OCI-LY3 (cell line): Measurements from ENCODE around the gene CXXC5.

Experiments
- EZH2phosphoT487 ChIP-seq: fragments of 200-600 bp; shearing (Covaris generic); IDR thresholded peaks from 2 replicates; pipeline ENCODE4 v1.6.1; 2018; ENCODE audit warnings: antibody characterized with exemption, mixed run types, low read depth
- TF ChIP-seq, protein P1 (sequence below): fragments of 200-600, 300-600 bp; sonication (generic); IDR thresholded peaks from 2 replicates; pipeline ENCODE4 v1.5.1; 2014; ENCODE audit warnings: antibody characterized with exemption, low read length, low read depth

DNA sequence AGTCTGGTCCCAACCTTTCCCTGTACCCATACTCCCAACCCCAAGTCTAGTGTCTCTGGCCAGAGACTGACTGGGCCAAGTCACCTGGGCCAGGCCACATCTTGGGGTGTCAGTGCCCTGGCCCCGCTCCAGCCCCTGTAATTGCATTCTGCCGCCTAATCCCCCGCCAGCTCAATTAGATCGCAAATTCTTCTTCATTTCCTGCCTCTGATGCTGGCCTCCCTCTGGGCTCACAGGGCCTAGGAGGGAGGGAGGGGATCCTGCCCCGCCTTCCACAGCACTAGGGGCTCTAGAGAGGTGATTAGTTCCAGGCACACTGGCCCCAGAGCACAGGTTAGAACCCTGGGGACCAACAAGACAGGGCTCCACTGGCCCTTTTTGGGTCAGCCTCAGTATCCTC, 5.5 kb downstream of the CXXC5 start:
- TF ChIP-seq EZH2phosphoT487, result no peak
- TF ChIP-seq, protein P1, sequence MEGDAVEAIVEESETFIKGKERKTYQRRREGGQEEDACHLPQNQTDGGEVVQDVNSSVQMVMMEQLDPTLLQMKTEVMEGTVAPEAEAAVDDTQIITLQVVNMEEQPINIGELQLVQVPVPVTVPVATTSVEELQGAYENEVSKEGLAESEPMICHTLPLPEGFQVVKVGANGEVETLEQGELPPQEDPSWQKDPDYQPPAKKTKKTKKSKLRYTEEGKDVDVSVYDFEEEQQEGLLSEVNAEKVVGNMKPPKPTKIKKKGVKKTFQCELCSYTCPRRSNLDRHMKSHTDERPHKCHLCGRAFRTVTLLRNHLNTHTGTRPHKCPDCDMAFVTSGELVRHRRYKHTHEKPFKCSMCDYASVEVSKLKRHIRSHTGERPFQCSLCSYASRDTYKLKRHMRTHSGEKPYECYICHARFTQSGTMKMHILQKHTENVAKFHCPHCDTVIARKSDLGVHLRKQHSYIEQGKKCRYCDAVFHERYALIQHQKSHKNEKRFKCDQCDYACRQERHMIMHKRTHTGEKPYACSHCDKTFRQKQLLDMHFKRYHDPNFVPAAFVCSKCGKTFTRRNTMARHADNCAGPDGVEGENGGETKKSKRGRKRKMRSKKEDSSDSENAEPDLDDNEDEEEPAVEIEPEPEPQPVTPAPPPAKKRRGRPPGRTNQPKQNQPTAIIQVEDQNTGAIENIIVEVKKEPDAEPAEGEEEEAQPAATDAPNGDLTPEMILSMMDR, result no peak
